H9 (cell line): Measurements from ENCODE around the gene ZNF407. TPM values are rescaled to one million over a fixed set of nuclear protein-coding genes. Genes with fewer than 3 reads are reported as not detected.

Experiments
- DNase-seq: peaks from one replicate; pipeline ENCODE4 v3.0.0-alpha.2; 2017
- H2AFZ ChIP-seq: one replicate; pipeline ENCODE4 v1.6.1; 2013; ENCODE audit warnings: mild to moderate bottlenecking, low read length, control low read depth, moderate library complexity
- H2AK5ac ChIP-seq: 2 replicates; pipeline ENCODE4 v1.6.1; 2013; ENCODE audit warnings: low read length, control low read depth, mixed read lengths; ENCODE audit not compliant: insufficient read length
- H2BK120ac ChIP-seq: one replicate; pipeline ENCODE4 v1.6.1; 2013; ENCODE audit warnings: low read depth, mild to moderate bottlenecking, low read length, control low read depth, inconsistent platforms; ENCODE audit not compliant: poor library complexity, severe bottlenecking
- H2BK12ac ChIP-seq: 2 replicates; pipeline ENCODE4 v1.6.1; 2013; ENCODE audit warnings: low read length, control low read depth, mixed read lengths, low read depth; ENCODE audit not compliant: insufficient read length
- H2BK15ac ChIP-seq: 2 replicates; pipeline ENCODE4 v1.6.1; 2013; ENCODE audit warnings: low read depth, low read length, control low read depth
- H2BK20ac ChIP-seq: one replicate; pipeline ENCODE4 v1.6.1; 2013; ENCODE audit warnings: low read depth, mild to moderate bottlenecking, low read length, control low read depth, inconsistent platforms; ENCODE audit not compliant: poor library complexity, severe bottlenecking
- H2BK5ac ChIP-seq: 2 replicates; pipeline ENCODE4 v1.6.1; 2013; ENCODE audit warnings: low read length, control low read depth, mixed read lengths; ENCODE audit not compliant: insufficient read length
- H3K14ac ChIP-seq: 2 replicates; pipeline ENCODE4 v1.6.1; 2013; ENCODE audit warnings: low read length, control low read depth; ENCODE audit not compliant: insufficient read depth
- H3K18ac ChIP-seq: 2 replicates; pipeline ENCODE4 v1.6.1; 2013; ENCODE audit warnings: low read depth, mild to moderate bottlenecking, mixed read lengths, low read length, control low read depth; ENCODE audit not compliant: insufficient read length
- H3K23ac ChIP-seq: 2 replicates; pipeline ENCODE4 v1.6.1; 2013; ENCODE audit warnings: low read length, control low read depth, mixed read lengths, low read depth; ENCODE audit not compliant: insufficient read length
- H3K23me2 ChIP-seq: 2 replicates; pipeline ENCODE4 v1.6.1; 2013; ENCODE audit warnings: low read depth, mild to moderate bottlenecking, mixed read lengths, low read length, control low read depth; ENCODE audit not compliant: insufficient read length, poor library complexity, severe bottlenecking
- H3K27ac ChIP-seq: 2 replicates; pipeline ENCODE4 v1.5.1; 2013; ENCODE audit warnings: low read length, control low read depth, mixed read lengths, low read depth; ENCODE audit not compliant: insufficient read length
- H3K27me3 ChIP-seq: 2 replicates; pipeline ENCODE4 v1.6.1; 2013; ENCODE audit warnings: low read length, control low read depth, inconsistent platforms; ENCODE audit not compliant: insufficient read depth
- H3K4ac ChIP-seq: 2 replicates; pipeline ENCODE4 v1.6.1; 2013; ENCODE audit warnings: low read depth, mild to moderate bottlenecking, control low read depth, inconsistent platforms, low read length, moderate library complexity
- H3K4me1 ChIP-seq: 2 replicates; pipeline ENCODE4 v1.6.1; 2013; ENCODE audit warnings: low read length, control low read depth, inconsistent platforms; ENCODE audit not compliant: insufficient read depth
- H3K4me2 ChIP-seq: 2 replicates; pipeline ENCODE4 v1.6.1; 2013; ENCODE audit warnings: low read length, control low read depth, mixed read lengths; ENCODE audit not compliant: insufficient read length, insufficient read depth
- H3K56ac ChIP-seq: 2 replicates; pipeline ENCODE4 v1.6.1; 2013; ENCODE audit warnings: low read depth, mild to moderate bottlenecking, mixed read lengths, low read length, control low read depth; ENCODE audit not compliant: insufficient read length
- H3K79me1 ChIP-seq: 2 replicates; pipeline ENCODE4 v1.6.1; 2013; ENCODE audit warnings: low read depth, mild to moderate bottlenecking, moderate library complexity, low read length, control low read depth, inconsistent platforms; ENCODE audit not compliant: insufficient read depth, poor library complexity, severe bottlenecking
- H3K79me2 ChIP-seq: 2 replicates; pipeline ENCODE4 v1.6.1; 2013; ENCODE audit warnings: low read length, control low read depth, inconsistent platforms; ENCODE audit not compliant: insufficient read depth
- H3K9ac ChIP-seq: 2 replicates; pipeline ENCODE4 v1.6.1; 2013; ENCODE audit warnings: low read length, control low read depth, mixed read lengths; ENCODE audit not compliant: insufficient read length; ENCODE audit errors: extremely low read depth
- H3K9me3 ChIP-seq: one replicate; pipeline ENCODE4 v1.6.1; 2013; ENCODE audit warnings: low read depth, low read length, inconsistent platforms; ENCODE audit not compliant: control insufficient read depth
- H3T11ph ChIP-seq: one replicate; pipeline ENCODE4 v1.6.1; 2013; ENCODE audit warnings: mild to moderate bottlenecking, low read length, control low read depth, inconsistent platforms
- H4K20me1 ChIP-seq: one replicate; pipeline ENCODE4 v1.6.1; 2013; ENCODE audit not compliant: control insufficient read depth, insufficient read length, insufficient read depth
- H4K5ac ChIP-seq: 2 replicates; pipeline ENCODE4 v1.6.1; 2013; ENCODE audit warnings: low read depth, mild to moderate bottlenecking, mixed read lengths, low read length, control low read depth; ENCODE audit not compliant: insufficient read length
- H4K8ac ChIP-seq: replicated peaks from 2 replicates; pipeline ENCODE4 v1.6.1; 2013; ENCODE audit warnings: low read length, control low read depth, mixed read lengths, low read depth; ENCODE audit not compliant: insufficient read length
- H4K91ac ChIP-seq: 2 replicates; pipeline ENCODE4 v1.6.1; 2013; ENCODE audit warnings: low read depth, mild to moderate bottlenecking, moderate library complexity, mixed read lengths, low read length, control low read depth; ENCODE audit not compliant: insufficient read length
- H3K27ac Mint-ChIP-seq, 3 experiments: 2 replicates in 2 of 3; 3 replicates in 1 of 3; pipeline ENCODE4 v1.8.0; 2020 to 2021; ENCODE audit warnings: mixed read lengths in 3 of 3, mild to moderate bottlenecking in 1 of 3, moderate library complexity in 1 of 3
- H3K27me3 Mint-ChIP-seq: 2 replicates; pipeline ENCODE4 v1.8.0; 2021; ENCODE audit warnings: low read depth, mild to moderate bottlenecking, moderate library complexity, mixed read lengths
- H3K36me3 Mint-ChIP-seq, 3 experiments: 2 replicates in 2 of 3; 3 replicates in 1 of 3; pipeline ENCODE4 v1.8.0; 2020 to 2021; ENCODE audit warnings: low read depth in 3 of 3, mixed read lengths in 3 of 3; ENCODE audit not compliant: insufficient read depth in 1 of 3
- H3K4me1 Mint-ChIP-seq, 2 experiments: 2 replicates each; pipeline ENCODE4 v1.8.0; 2020; ENCODE audit warnings: mixed read lengths in 2 of 2
- H3K4me3 Mint-ChIP-seq, 2 experiments: 2 replicates in 1 of 2; 3 replicates in 1 of 2; pipeline ENCODE4 v1.8.0; 2020 to 2021; ENCODE audit warnings: mild to moderate bottlenecking in 2 of 2, mixed read lengths in 2 of 2, moderate library complexity in 1 of 2
- H3K9me3 Mint-ChIP-seq, 2 experiments: 2 replicates in 1 of 2; 3 replicates in 1 of 2; pipeline ENCODE4 v1.8.0; 2020; ENCODE audit warnings: mild to moderate bottlenecking in 2 of 2, mixed read lengths in 2 of 2, moderate library complexity in 1 of 2
- CTCF ChIP-seq: fragments of 200-600 bp; sonication (generic); conservative IDR thresholded peaks from 3 replicates; pipeline ENCODE4 v1.8.0; 2021; ENCODE audit warnings: antibody characterized with exemption, mild to moderate bottlenecking
- WGBS: extraction: QIAGEN DNeasy Blood & Tissue Kit; methylation state at CpG from one replicate; pipeline ENCODE4 v1.1.7; 2013; ENCODE audit warnings: missing lambda C conversion rate, low lambda C conversion rate, mixed read lengths; ENCODE audit not compliant: insufficient read length; ENCODE audit errors: extremely low coverage; 5-methylcytosine and 5-hydroxymethylcytosine counted together
- total RNA-seq: library from RNA; stranded (reverse); gene quantifications from 2 replicates; pipeline ENCODE4 v1.2.1, GENCODE V29; 2021

ZNF407 gene
- total RNA-seq, 1 experiment from 2014 or later: 8.7 TPM

DNA sequence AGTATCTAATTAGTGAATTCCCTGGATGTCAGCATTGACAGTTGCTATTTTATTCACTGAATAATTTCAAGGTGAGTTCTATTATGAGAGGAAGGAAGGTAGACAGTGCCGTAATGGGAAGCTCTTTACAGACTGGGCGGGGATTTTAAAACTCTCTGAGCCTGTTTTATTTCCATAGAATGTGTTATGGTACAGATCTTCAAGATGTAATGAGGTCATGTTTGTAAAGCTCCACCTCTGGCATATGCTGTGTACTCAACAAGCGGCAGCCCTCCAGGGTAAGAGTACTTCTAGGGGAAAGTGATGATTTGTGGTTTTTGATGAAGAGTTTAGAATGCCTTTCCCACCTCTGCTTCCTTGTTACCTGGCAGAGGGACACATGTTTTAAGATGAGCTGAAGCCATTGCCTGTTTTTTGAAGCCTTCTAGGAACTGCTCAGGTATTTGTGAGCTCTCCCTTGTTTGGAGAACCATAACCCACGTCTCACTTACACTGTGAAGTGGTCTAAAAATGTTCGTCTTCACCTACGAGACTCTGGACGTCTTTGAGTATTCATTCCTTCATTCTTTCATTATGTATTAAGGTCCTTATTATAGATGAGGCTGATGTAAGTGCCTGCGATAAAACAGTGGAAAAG, 360.0 kb downstream of the ZNF407 start:
- no peak overlapping the region; a peak in 1 of 7 replicates for H3K27ac Mint-ChIP-seq
- Histone ChIP-seq H3K4me2 (no peak overlapping the region), H2AFZ (no peak overlapping the region)

More for the DNA sequence above, 360.0 kb downstream of the ZNF407 start:
- no peak overlapping the region for H2BK15ac ChIP-seq
- H4K20me1 ChIP-seq: no peaks in the 10 kb centered on the region
- H3K4ac ChIP-seq: no peak overlapping the region
- H3K79me2 ChIP-seq: no peaks in the 10 kb centered on the region
- H3K79me1 ChIP-seq: no peaks in the 10 kb centered on the region
- H3K27ac ChIP-seq: no peak overlapping the region
- peaks cover 0 to 2% (median 0%) of the 10 kb centered on the region in 3 experiments; a peak in 2 of 7 replicates for H3K36me3 Mint-ChIP-seq
- H3K9me3 ChIP-seq: no peaks in the 10 kb centered on the region
- H3K4me3 Mint-ChIP-seq: no peak overlapping the region
- TF ChIP-seq CTCF: no peak
- no peak overlapping the region for H3K18ac ChIP-seq
- H2BK12ac ChIP-seq: no peak overlapping the region
- H4K91ac ChIP-seq: no peak overlapping the region
- WGBS: no CpG with 5 or more reads among the region's 8 CpGs
- H3K9ac ChIP-seq: no peak overlapping the region
- no peak overlapping the region for H3T11ph ChIP-seq
- no peak for DNase-seq
- H3K56ac ChIP-seq: no peak overlapping the region
- H2BK20ac ChIP-seq: no peak overlapping the region
- no peak overlapping the region for H3K23ac ChIP-seq
- no peaks in the 10 kb centered on the region; a peak in 1 of 5 replicates for H3K9me3 Mint-ChIP-seq
- no peaks in the 10 kb centered on the region for H3K23me2 ChIP-seq
- H2BK5ac ChIP-seq: no peak overlapping the region
- no peaks in the 10 kb centered on the region for H3K27me3 ChIP-seq
- no peak overlapping the region for H2AK5ac ChIP-seq
- no peaks in the 10 kb centered on the region for H3K4me1 ChIP-seq
- no peaks in the 10 kb centered on the region for H3K27me3 Mint-ChIP-seq
- H3K4me1 Mint-ChIP-seq: peaks cover 5 to 11% of the 10 kb centered on the region in 2 experiments
- no peak overlapping the region for H3K14ac ChIP-seq
- no peak overlapping the region for H4K8ac ChIP-seq
- no peak overlapping the region for H2BK120ac ChIP-seq
- H4K5ac ChIP-seq: no peak overlapping the region
